H9 (cell line): ENCODE data around the gene DNHD1. TPM values are rescaled to one million over a fixed set of nuclear protein-coding genes. Genes with fewer than 3 reads are reported as not detected.

Experiments
- DNase-seq: peaks from one replicate; pipeline ENCODE4 v3.0.0-alpha.2; 2017
- H2AFZ ChIP-seq: one replicate; pipeline ENCODE4 v1.6.1; 2013; ENCODE audit warnings: mild to moderate bottlenecking, low read length, control low read depth, moderate library complexity
- H2AK5ac ChIP-seq: 2 replicates; pipeline ENCODE4 v1.6.1; 2013; ENCODE audit warnings: low read length, control low read depth, mixed read lengths; ENCODE audit not compliant: insufficient read length
- H2BK120ac ChIP-seq: one replicate; pipeline ENCODE4 v1.6.1; 2013; ENCODE audit warnings: low read depth, mild to moderate bottlenecking, low read length, control low read depth, inconsistent platforms; ENCODE audit not compliant: poor library complexity, severe bottlenecking
- H2BK12ac ChIP-seq: 2 replicates; pipeline ENCODE4 v1.6.1; 2013; ENCODE audit warnings: low read length, control low read depth, mixed read lengths, low read depth; ENCODE audit not compliant: insufficient read length
- H2BK15ac ChIP-seq: 2 replicates; pipeline ENCODE4 v1.6.1; 2013; ENCODE audit warnings: low read depth, low read length, control low read depth
- H2BK20ac ChIP-seq: one replicate; pipeline ENCODE4 v1.6.1; 2013; ENCODE audit warnings: low read depth, mild to moderate bottlenecking, low read length, control low read depth, inconsistent platforms; ENCODE audit not compliant: poor library complexity, severe bottlenecking
- H2BK5ac ChIP-seq: 2 replicates; pipeline ENCODE4 v1.6.1; 2013; ENCODE audit warnings: low read length, control low read depth, mixed read lengths; ENCODE audit not compliant: insufficient read length
- H3K14ac ChIP-seq: 2 replicates; pipeline ENCODE4 v1.6.1; 2013; ENCODE audit warnings: low read length, control low read depth; ENCODE audit not compliant: insufficient read depth
- H3K18ac ChIP-seq: 2 replicates; pipeline ENCODE4 v1.6.1; 2013; ENCODE audit warnings: low read depth, mild to moderate bottlenecking, mixed read lengths, low read length, control low read depth; ENCODE audit not compliant: insufficient read length
- H3K23ac ChIP-seq: 2 replicates; pipeline ENCODE4 v1.6.1; 2013; ENCODE audit warnings: low read length, control low read depth, mixed read lengths, low read depth; ENCODE audit not compliant: insufficient read length
- H3K23me2 ChIP-seq: 2 replicates; pipeline ENCODE4 v1.6.1; 2013; ENCODE audit warnings: low read depth, mild to moderate bottlenecking, mixed read lengths, low read length, control low read depth; ENCODE audit not compliant: insufficient read length, poor library complexity, severe bottlenecking
- H3K27ac ChIP-seq: 2 replicates; pipeline ENCODE4 v1.5.1; 2013; ENCODE audit warnings: low read length, control low read depth, mixed read lengths, low read depth; ENCODE audit not compliant: insufficient read length
- H3K27me3 ChIP-seq: 2 replicates; pipeline ENCODE4 v1.6.1; 2013; ENCODE audit warnings: low read length, control low read depth, inconsistent platforms; ENCODE audit not compliant: insufficient read depth
- H3K4ac ChIP-seq: 2 replicates; pipeline ENCODE4 v1.6.1; 2013; ENCODE audit warnings: low read depth, mild to moderate bottlenecking, control low read depth, inconsistent platforms, low read length, moderate library complexity
- H3K4me1 ChIP-seq: 2 replicates; pipeline ENCODE4 v1.6.1; 2013; ENCODE audit warnings: low read length, control low read depth, inconsistent platforms; ENCODE audit not compliant: insufficient read depth
- H3K4me2 ChIP-seq: 2 replicates; pipeline ENCODE4 v1.6.1; 2013; ENCODE audit warnings: low read length, control low read depth, mixed read lengths; ENCODE audit not compliant: insufficient read length, insufficient read depth
- H3K56ac ChIP-seq: 2 replicates; pipeline ENCODE4 v1.6.1; 2013; ENCODE audit warnings: low read depth, mild to moderate bottlenecking, mixed read lengths, low read length, control low read depth; ENCODE audit not compliant: insufficient read length
- H3K79me1 ChIP-seq: 2 replicates; pipeline ENCODE4 v1.6.1; 2013; ENCODE audit warnings: low read depth, mild to moderate bottlenecking, moderate library complexity, low read length, control low read depth, inconsistent platforms; ENCODE audit not compliant: insufficient read depth, poor library complexity, severe bottlenecking
- H3K79me2 ChIP-seq: 2 replicates; pipeline ENCODE4 v1.6.1; 2013; ENCODE audit warnings: low read length, control low read depth, inconsistent platforms; ENCODE audit not compliant: insufficient read depth
- H3K9ac ChIP-seq: 2 replicates; pipeline ENCODE4 v1.6.1; 2013; ENCODE audit warnings: low read length, control low read depth, mixed read lengths; ENCODE audit not compliant: insufficient read length; ENCODE audit errors: extremely low read depth
- H3K9me3 ChIP-seq: one replicate; pipeline ENCODE4 v1.6.1; 2013; ENCODE audit warnings: low read depth, low read length, inconsistent platforms; ENCODE audit not compliant: control insufficient read depth
- H3T11ph ChIP-seq: one replicate; pipeline ENCODE4 v1.6.1; 2013; ENCODE audit warnings: mild to moderate bottlenecking, low read length, control low read depth, inconsistent platforms
- H4K20me1 ChIP-seq: one replicate; pipeline ENCODE4 v1.6.1; 2013; ENCODE audit not compliant: control insufficient read depth, insufficient read length, insufficient read depth
- H4K5ac ChIP-seq: 2 replicates; pipeline ENCODE4 v1.6.1; 2013; ENCODE audit warnings: low read depth, mild to moderate bottlenecking, mixed read lengths, low read length, control low read depth; ENCODE audit not compliant: insufficient read length
- H4K8ac ChIP-seq: replicated peaks from 2 replicates; pipeline ENCODE4 v1.6.1; 2013; ENCODE audit warnings: low read length, control low read depth, mixed read lengths, low read depth; ENCODE audit not compliant: insufficient read length
- H4K91ac ChIP-seq: 2 replicates; pipeline ENCODE4 v1.6.1; 2013; ENCODE audit warnings: low read depth, mild to moderate bottlenecking, moderate library complexity, mixed read lengths, low read length, control low read depth; ENCODE audit not compliant: insufficient read length
- H3K27ac Mint-ChIP-seq, 3 experiments: 2 replicates in 2 of 3; 3 replicates in 1 of 3; pipeline ENCODE4 v1.8.0; 2020 to 2021; ENCODE audit warnings: mixed read lengths in 3 of 3, mild to moderate bottlenecking in 1 of 3, moderate library complexity in 1 of 3
- H3K27me3 Mint-ChIP-seq: 2 replicates; pipeline ENCODE4 v1.8.0; 2021; ENCODE audit warnings: low read depth, mild to moderate bottlenecking, moderate library complexity, mixed read lengths
- H3K36me3 Mint-ChIP-seq, 3 experiments: 2 replicates in 2 of 3; 3 replicates in 1 of 3; pipeline ENCODE4 v1.8.0; 2020 to 2021; ENCODE audit warnings: low read depth in 3 of 3, mixed read lengths in 3 of 3; ENCODE audit not compliant: insufficient read depth in 1 of 3
- H3K4me1 Mint-ChIP-seq, 2 experiments: 2 replicates each; pipeline ENCODE4 v1.8.0; 2020; ENCODE audit warnings: mixed read lengths in 2 of 2
- H3K4me3 Mint-ChIP-seq, 2 experiments: 2 replicates in 1 of 2; 3 replicates in 1 of 2; pipeline ENCODE4 v1.8.0; 2020 to 2021; ENCODE audit warnings: mild to moderate bottlenecking in 2 of 2, mixed read lengths in 2 of 2, moderate library complexity in 1 of 2
- H3K9me3 Mint-ChIP-seq, 2 experiments: 2 replicates in 1 of 2; 3 replicates in 1 of 2; pipeline ENCODE4 v1.8.0; 2020; ENCODE audit warnings: mild to moderate bottlenecking in 2 of 2, mixed read lengths in 2 of 2, moderate library complexity in 1 of 2
- CTCF ChIP-seq: fragments of 200-600 bp; sonication (generic); conservative IDR thresholded peaks from 3 replicates; pipeline ENCODE4 v1.8.0; 2021; ENCODE audit warnings: antibody characterized with exemption, mild to moderate bottlenecking
- WGBS: extraction: QIAGEN DNeasy Blood & Tissue Kit; methylation state at CpG from one replicate; pipeline ENCODE4 v1.1.7; 2013; ENCODE audit warnings: missing lambda C conversion rate, low lambda C conversion rate, mixed read lengths; ENCODE audit not compliant: insufficient read length; ENCODE audit errors: extremely low coverage; 5-methylcytosine and 5-hydroxymethylcytosine counted together
- total RNA-seq: library from RNA; stranded (reverse); gene quantifications from 2 replicates; pipeline ENCODE4 v1.2.1, GENCODE V29; 2021

The DNHD1 gene
- total RNA-seq, 1 experiment from 2014 or later, result 3.5 TPM

GRCh38 chr11:6616596-6617250 lies 119.6 kb downstream of the DNHD1 start:
- no CpG with 5 or more reads among the region's 14 CpGs for WGBS
- Histone ChIP-seq H3K9ac (no peak overlapping the region), H3K14ac (no peak overlapping the region), H2AK5ac (no peak overlapping the region), H3K4ac (no peak overlapping the region), H2AFZ (no peak overlapping the region), H4K91ac (no peak overlapping the region), H4K20me1 (no peaks in the 10 kb centered on the region), H3K23ac (no peak overlapping the region), H2BK120ac (no peak overlapping the region), H2BK15ac (no peak overlapping the region), H4K5ac (no peak overlapping the region), H3K4me1 (no peaks in the 10 kb centered on the region), H3K4me2 (no peak overlapping the region), H3K79me2 (no peaks in the 10 kb centered on the region), H3T11ph (no peak overlapping the region), H3K79me1 (no peaks in the 10 kb centered on the region), H2BK20ac (no peak overlapping the region), H3K18ac (no peak overlapping the region), H3K27me3 (no peaks in the 10 kb centered on the region), H3K9me3 (no peaks in the 10 kb centered on the region), H2BK5ac (no peak overlapping the region), H2BK12ac (no peak overlapping the region), H4K8ac (no peak overlapping the region), H3K56ac (no peak overlapping the region), H3K23me2 (peaks cover 16% of the 10 kb centered on the region), H3K27ac (no peak overlapping the region)
- Mint-ChIP-seq H3K4me3 (no peak overlapping the region; a peak in 1 of 5 replicates), H3K4me1 (no peaks in the 10 kb centered on the region; a peak in 2 of 4 replicates), H3K9me3 (no peaks in the 10 kb centered on the region), H3K27ac (no peak overlapping the region), H3K36me3 (peaks cover 3 to 20% (median 10%) of the 10 kb centered on the region in 3 experiments; a peak in 6 of 7 replicates), H3K27me3 (no peaks in the 10 kb centered on the region)
- DNase-seq, result no peak
- no peak for TF ChIP-seq CTCF
